ENCODE data around the gene LEMD3.

LEMD3 gene

GRCh38 chr12:65287426-65287825, 118.0 kb downstream of the LEMD3 start:
- Histone ChIP-seq H3K27ac (no peak overlapping the region), H3K4me3 (no peak overlapping the region)
- no peak for TF ChIP-seq CTCF (IDR thresholded peaks at IDR 0.05)
- DNase-seq (ENCODE audit: low spot score): no peak

DNA sequence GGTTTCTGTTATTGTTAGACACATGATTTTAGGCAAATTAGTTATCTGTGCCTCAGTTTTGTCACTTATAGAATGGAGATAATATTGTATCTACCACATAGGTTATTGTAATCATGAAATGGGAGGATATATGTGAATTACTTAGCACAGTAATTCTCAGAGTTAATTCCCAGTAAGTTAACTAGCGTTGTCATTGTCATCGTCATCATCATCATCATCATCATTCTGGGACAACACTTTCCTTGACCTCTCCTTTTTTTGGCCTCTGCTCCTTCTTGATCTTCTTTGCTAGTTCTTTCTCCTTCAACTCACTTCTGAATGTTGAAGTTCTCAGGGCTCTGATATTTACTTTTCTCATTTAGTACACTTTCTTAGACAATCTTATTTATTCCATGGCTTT, 122.9 kb downstream of the LEMD3 start:
- DNase-seq (ENCODE audit: low spot score): no peak
- TF ChIP-seq CTCF (IDR thresholded peaks at IDR 0.05): no peak
- Histone ChIP-seq H3K4me3 (no peak overlapping the region), H3K27ac (no peak overlapping the region)

DNA sequence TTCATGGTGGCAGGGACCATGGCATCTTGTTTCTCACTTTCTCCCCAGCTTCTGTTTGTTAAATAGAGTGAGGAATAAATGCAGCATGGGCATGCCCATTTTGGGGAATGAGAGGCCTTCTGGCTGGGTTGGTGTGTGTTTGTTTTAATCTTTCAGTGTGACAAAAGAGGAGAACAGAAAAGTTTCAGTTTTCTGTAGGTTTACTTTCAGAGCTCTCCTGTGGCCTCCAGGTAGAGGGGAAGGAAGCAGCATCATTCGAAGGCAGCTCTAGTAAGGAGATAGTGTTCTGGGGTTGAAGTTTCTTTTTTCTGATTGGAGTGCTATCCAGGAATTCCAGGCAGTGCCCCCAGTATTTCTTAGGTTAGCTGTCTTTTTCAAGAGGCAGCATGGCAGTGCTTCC, 124.4 kb downstream of the LEMD3 start:
- no peak for DNase-seq (ENCODE audit: low spot score)
- H3K27ac ChIP-seq: no peak overlapping the region
- no peak for TF ChIP-seq CTCF (IDR thresholded peaks at IDR 0.05)
- H3K4me3 ChIP-seq: no peak overlapping the region

DNA sequence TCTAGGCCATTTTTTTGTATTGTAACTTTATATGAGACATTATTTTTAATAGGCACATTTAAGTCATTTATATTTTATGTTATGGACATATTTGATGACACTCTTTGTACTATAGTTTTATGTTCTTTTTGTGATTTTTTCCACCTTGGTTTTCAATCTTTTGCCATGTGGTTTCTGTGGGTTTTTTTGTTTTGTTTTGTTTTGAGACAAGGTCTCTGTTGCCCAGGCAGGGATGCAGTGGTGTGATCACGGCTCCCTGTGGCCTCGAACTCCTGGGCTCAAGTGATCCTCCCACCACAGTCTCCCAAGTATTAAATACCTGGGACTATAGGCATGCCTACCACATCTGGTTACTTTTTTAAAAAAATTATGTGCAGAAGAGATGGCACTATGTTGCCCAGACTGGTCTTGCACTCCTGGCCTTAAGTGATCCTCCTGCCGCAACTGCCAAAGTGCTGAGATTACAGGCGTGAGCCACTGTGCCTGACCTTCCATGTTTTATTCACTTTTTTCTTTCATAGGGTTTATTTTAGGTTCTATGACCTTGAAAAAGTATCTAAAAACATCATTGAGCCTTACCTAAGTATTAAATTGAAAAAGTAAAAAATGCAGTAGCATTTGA, 125.4 kb downstream of the LEMD3 start:
- no peak overlapping the region for H3K4me3 ChIP-seq
- TF ChIP-seq CTCF (IDR thresholded peaks at IDR 0.05): no peak
- H3K27ac ChIP-seq: no peak overlapping the region
- no peak for DNase-seq (ENCODE audit: low spot score)

GRCh38 chr12:65296508-65297265, 127.3 kb downstream of the LEMD3 start:
- DNase-seq (ENCODE audit: low spot score): no peak
- Histone ChIP-seq H3K27ac (no peak overlapping the region), H3K4me3 (no peak overlapping the region)
- TF ChIP-seq CTCF (IDR thresholded peaks at IDR 0.05): no peak
